ENCODE results near the gene CDIP1.

The CDIP1 gene

GRCh38 chr16:4505356-4506147, 33.0 kb downstream of the CDIP1 start:
- TF ChIP-seq CTCF (IDR thresholded peaks at IDR 0.05; ENCODE audit: low read depth, low read length, missing control alignments), result no peak
- peak; percentile 89 for DNase-seq (ENCODE audit: low read depth)
- no peak overlapping the region for H3K4me3 ChIP-seq (ENCODE audit: low read depth, low read length)

- no peak for TF ChIP-seq CTCF (IDR thresholded peaks at IDR 0.05; ENCODE audit: low read depth, low read length, missing control alignments)
- H3K4me3 ChIP-seq (ENCODE audit: low read depth, low read length), result no peak overlapping the region
- no peak for DNase-seq (ENCODE audit: low read depth)
These were observed 37.5 kb downstream of the CDIP1 start for GRCh38 chr16:4501071-4501478.

GRCh38 chr16:4500272-4500671, 38.3 kb downstream of the CDIP1 start:
- H3K4me3 ChIP-seq (ENCODE audit: low read depth, low read length), result no peak overlapping the region
- TF ChIP-seq CTCF (IDR thresholded peaks at IDR 0.05; ENCODE audit: low read depth, low read length, missing control alignments), result no peak
- no peak for DNase-seq (ENCODE audit: low read depth)

- TF ChIP-seq CTCF (IDR thresholded peaks at IDR 0.05; ENCODE audit: low read depth, low read length, missing control alignments), result no peak
- no peak overlapping the region for H3K4me3 ChIP-seq (ENCODE audit: low read depth, low read length)
- no peak for DNase-seq (ENCODE audit: low read depth)
These were observed 39.4 kb downstream of the CDIP1 start for GRCh38 chr16:4499196-4499555.

- DNase-seq (ENCODE audit: low read depth), result no peak
- H3K4me3 ChIP-seq (ENCODE audit: low read depth, low read length), result no peak overlapping the region
- TF ChIP-seq CTCF (IDR thresholded peaks at IDR 0.05; ENCODE audit: low read depth, low read length, missing control alignments), result no peak
These were observed 39.9 kb downstream of the CDIP1 start for GRCh38 chr16:4498546-4499195.

GRCh38 chr16:4496305-4496704, 42.3 kb downstream of the CDIP1 start:
- no peak for DNase-seq (ENCODE audit: low read depth)
- H3K4me3 ChIP-seq (ENCODE audit: low read depth, low read length), result no peak overlapping the region
- TF ChIP-seq CTCF (IDR thresholded peaks at IDR 0.05; ENCODE audit: low read depth, low read length, missing control alignments), result no peak
